BJ (cell line): ENCODE measurements around the gene C22orf23. TPM values are rescaled to one million over a fixed set of nuclear protein-coding genes. Genes with fewer than 3 reads are reported as not detected.

Experiments
- CTCF ChIA-PET: fragments of 350-600 bp; formaldehyde crosslinking; extraction: SDS; loops from one replicate; lab custom pipeline; 2021; ENCODE audit warnings: antibody characterized with exemption, inconsistent platforms; lab: Yijun Ruan, JAX
- POLR2A ChIA-PET: fragments of 300-600 bp; sonication (Branson Sonifier 250); formaldehyde crosslinking; extraction: SDS; loops from one replicate; lab custom pipeline; 2021; ENCODE audit warnings: antibody characterized with exemption; lab: Charles Lee
- DNase-seq: peaks from one replicate; pipeline ENCODE4 v3.0.0-alpha.2; 2011; ENCODE audit warnings: low read depth
- H3K27me3 ChIP-seq: 2 replicates; pipeline ENCODE4 v1.6.0; 2011; ENCODE audit warnings: low read length; ENCODE audit not compliant: control insufficient read depth, insufficient read depth
- H3K36me3 ChIP-seq: 2 replicates; pipeline ENCODE4 v1.5.1; 2011; ENCODE audit warnings: low read length; ENCODE audit not compliant: control insufficient read depth, insufficient read depth
- H3K4me3 ChIP-seq: 2 replicates; pipeline ENCODE4 v1.5.1; 2011; ENCODE audit warnings: low read depth, mild to moderate bottlenecking, control low read depth, low read length
- polyA plus RNA-seq: library from polyadenylated mRNA; depleted of rRNA; stranded (reverse); fragments of >200 nt; gene quantifications from 2 replicates; pipeline ENCODE4 v1.2.3, GENCODE V29; 2011
- TF ChIP-seq, protein P1 (sequence below): IDR thresholded peaks from 2 replicates; pipeline ENCODE4 v1.5.1; 2011; ENCODE audit warnings: low read depth, mild to moderate bottlenecking, control low read depth, inconsistent platforms, low read length, moderate library complexity; ENCODE audit not compliant: insufficient read depth

Gene C22orf23
- polyA plus RNA-seq, 1 experiment = 0.38 TPM

DNA sequence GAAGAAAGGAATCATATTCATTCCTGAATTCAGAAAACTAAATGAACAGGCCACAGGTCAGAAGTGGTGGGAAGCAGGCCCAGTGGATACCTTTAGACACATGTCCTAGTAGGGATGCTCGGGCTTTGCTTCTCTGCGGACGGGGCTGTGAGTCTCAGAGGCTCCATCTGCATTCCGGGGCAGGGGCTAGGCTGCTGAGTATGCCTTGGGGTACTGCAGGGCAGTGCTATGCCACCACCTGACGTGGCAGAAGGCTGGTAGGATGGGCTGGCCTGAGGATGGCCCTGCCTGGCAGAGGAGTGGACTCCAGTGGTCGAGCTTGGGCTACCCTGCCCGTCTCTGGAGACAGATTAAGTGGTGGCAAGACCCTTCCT lies 9.6 kb downstream of the C22orf23 start:
- POLR2A ChIA-PET = no interaction called here
- Histone ChIP-seq H3K36me3 (peaks cover 27% of the 10 kb centered on the region), H3K4me3 (no peak overlapping the region), H3K27me3 (no peaks in the 10 kb centered on the region)
- no peak for DNase-seq
- TF ChIP-seq, protein P1, sequence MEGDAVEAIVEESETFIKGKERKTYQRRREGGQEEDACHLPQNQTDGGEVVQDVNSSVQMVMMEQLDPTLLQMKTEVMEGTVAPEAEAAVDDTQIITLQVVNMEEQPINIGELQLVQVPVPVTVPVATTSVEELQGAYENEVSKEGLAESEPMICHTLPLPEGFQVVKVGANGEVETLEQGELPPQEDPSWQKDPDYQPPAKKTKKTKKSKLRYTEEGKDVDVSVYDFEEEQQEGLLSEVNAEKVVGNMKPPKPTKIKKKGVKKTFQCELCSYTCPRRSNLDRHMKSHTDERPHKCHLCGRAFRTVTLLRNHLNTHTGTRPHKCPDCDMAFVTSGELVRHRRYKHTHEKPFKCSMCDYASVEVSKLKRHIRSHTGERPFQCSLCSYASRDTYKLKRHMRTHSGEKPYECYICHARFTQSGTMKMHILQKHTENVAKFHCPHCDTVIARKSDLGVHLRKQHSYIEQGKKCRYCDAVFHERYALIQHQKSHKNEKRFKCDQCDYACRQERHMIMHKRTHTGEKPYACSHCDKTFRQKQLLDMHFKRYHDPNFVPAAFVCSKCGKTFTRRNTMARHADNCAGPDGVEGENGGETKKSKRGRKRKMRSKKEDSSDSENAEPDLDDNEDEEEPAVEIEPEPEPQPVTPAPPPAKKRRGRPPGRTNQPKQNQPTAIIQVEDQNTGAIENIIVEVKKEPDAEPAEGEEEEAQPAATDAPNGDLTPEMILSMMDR = no peak
- CTCF ChIA-PET = interaction anchor here (0.9 to 1.8 kb wide), 2 partner anchors 10 to 56 kb away, joined by 3 to 7 read pairs; no protein-coding TSS in a partner anchor

GRCh38 chr22:37943136-37943824 lies 10.1 kb downstream of the C22orf23 start:
- no peak for DNase-seq
- H3K36me3 ChIP-seq = peaks cover 27% of the 10 kb centered on the region
- TF ChIP-seq, protein P1 = no peak
- no peaks in the 10 kb centered on the region for H3K27me3 ChIP-seq
- no peak overlapping the region for H3K4me3 ChIP-seq
- ChIA-PET CTCF (interaction anchor here (0.9 to 1.8 kb wide), 2 partner anchors 9 to 56 kb away, joined by 3 to 7 read pairs; no protein-coding TSS in a partner anchor), POLR2A (no interaction called here)

DNA sequence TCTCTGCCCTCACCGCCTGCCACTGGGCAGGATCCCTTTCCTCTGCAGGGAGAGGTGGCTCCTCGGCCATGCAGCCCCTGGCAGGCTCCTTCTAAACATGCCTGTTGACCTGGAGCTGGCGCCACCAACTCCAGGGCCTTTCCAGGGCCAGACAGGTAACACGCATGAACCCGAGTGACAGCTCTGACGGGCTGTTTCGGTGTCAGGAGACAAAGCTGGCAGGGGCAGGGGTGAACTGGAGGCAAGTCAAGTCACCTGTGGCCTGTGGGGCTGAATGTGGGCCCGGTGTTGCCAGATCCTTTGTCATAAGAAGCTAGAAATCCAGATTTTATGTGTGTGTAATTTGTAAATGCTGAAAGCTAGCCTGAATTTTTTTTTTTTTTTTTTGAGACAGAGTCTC lies 11.3 kb downstream of the C22orf23 start:
- CTCF ChIA-PET = interaction anchor here (0.9 to 1.2 kb wide), 2 partner anchors 12 to 124 kb away, joined by 3 read pairs; no protein-coding TSS in a partner anchor

DNA sequence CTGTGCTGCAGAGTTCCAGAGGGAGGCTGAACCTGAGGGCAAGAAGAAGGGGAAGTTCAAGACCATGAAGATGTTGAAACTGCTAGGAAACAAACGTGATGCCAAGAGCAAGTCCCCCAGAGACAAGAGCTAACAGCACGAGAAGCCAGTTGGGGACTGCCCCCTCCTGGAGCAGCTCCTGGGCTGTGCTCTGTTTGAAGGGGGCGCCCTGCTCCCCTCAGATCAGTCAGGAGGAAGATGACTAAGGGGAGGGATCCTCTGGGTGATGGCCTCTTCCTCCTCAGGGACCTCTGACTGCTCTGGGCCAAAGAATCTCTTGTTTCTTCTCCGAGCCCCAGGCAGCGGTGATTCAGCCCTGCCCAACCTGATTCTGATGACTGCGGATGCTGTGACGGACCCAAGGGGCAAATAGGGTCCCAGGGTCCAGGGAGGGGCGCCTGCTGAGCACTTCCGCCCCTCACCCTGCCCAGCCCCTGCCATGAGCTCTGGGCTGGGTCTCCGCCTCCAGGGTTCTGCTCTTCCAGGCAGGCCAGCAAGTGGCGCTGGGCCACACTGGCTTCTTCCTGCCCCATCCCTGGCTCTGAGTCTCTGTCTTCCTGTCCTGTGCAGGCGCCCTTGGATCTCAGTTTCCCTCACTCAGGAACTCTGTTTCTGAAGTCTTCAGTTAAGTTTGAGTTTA lies 12.6 kb downstream of the C22orf23 start:
- H3K4me3 ChIP-seq = no peak overlapping the region
- peaks cover 41% of the 10 kb centered on the region for H3K36me3 ChIP-seq
- TF ChIP-seq, protein P1 = no peak
- ChIA-PET CTCF (interaction anchor here (0.6 kb wide), 1 partner anchor 32 kb away, joined by 3 read pairs; no protein-coding TSS in a partner anchor), POLR2A (no interaction called here)
- no peaks in the 10 kb centered on the region for H3K27me3 ChIP-seq
- DNase-seq = no peak

More for the DNA sequence above, 11.3 kb downstream of the C22orf23 start:
- Histone ChIP-seq H3K27me3 (no peaks in the 10 kb centered on the region), H3K36me3 (peaks cover 34% of the 10 kb centered on the region), H3K4me3 (no peak overlapping the region)
- POLR2A ChIA-PET = no interaction called here
- DNase-seq = no peak
- TF ChIP-seq, protein P1 = no peak
